Effector memory CD4-positive, alpha-beta T cell (primary cell): Measurements from ENCODE around the gene ZBTB46.

Source experiments
- DNase-seq, 3 donors: peaks; one replicate each; pipeline ENCODE4 v3.0.0-alpha.2; 2020
- H3K27ac ChIP-seq: 2 replicates; pipeline ENCODE4 v1.7.0; 2013; ENCODE audit warnings: mild to moderate bottlenecking, low read length, moderate library complexity; ENCODE audit not compliant: insufficient read depth, poor library complexity, severe bottlenecking
- H3K27me3 ChIP-seq: replicated peaks from 2 replicates; pipeline ENCODE4 v1.7.0; 2013; ENCODE audit warnings: mild to moderate bottlenecking, low read length; ENCODE audit not compliant: insufficient read depth, control insufficient read depth, poor library complexity, severe bottlenecking
- H3K36me3 ChIP-seq: 2 replicates; pipeline ENCODE4 v1.7.0; 2013; ENCODE audit warnings: mild to moderate bottlenecking, low read length, moderate library complexity; ENCODE audit not compliant: control insufficient read depth, insufficient read depth
- H3K4me1 ChIP-seq: 2 replicates; pipeline ENCODE4 v1.7.0; 2013; ENCODE audit warnings: low read length, mild to moderate bottlenecking; ENCODE audit not compliant: control insufficient read depth, insufficient read depth, poor library complexity, severe bottlenecking
- H3K4me3 ChIP-seq: 2 replicates; pipeline ENCODE4 v1.7.0; 2013; ENCODE audit warnings: low read length, low read depth, mild to moderate bottlenecking; ENCODE audit not compliant: insufficient read depth, poor library complexity, severe bottlenecking
- H3K9me3 ChIP-seq: 2 replicates; pipeline ENCODE4 v1.7.0; 2013; ENCODE audit warnings: mild to moderate bottlenecking, low read length, moderate library complexity; ENCODE audit not compliant: control insufficient read depth

Gene ZBTB46

GRCh38 chr20:63814891-63815614 is 16.0 kb downstream of the ZBTB46 start:
- no peak for DNase-seq
- no peaks in the 10 kb centered on the region for H3K36me3 ChIP-seq

GRCh38 chr20:63811491-63811875 is 19.6 kb downstream of the ZBTB46 start:
- Histone ChIP-seq H3K27ac (no peak overlapping the region), H3K4me1 (no peaks in the 10 kb centered on the region), H3K36me3 (no peaks in the 10 kb centered on the region), H3K27me3 (no peaks in the 10 kb centered on the region), H3K9me3 (no peaks in the 10 kb centered on the region), H3K4me3 (no peak overlapping the region)
- no peak for DNase-seq

More at GRCh38 chr20:63814891-63815614, 16.0 kb downstream of the ZBTB46 start:
- no peaks in the 10 kb centered on the region for H3K4me1 ChIP-seq
- H3K27me3 ChIP-seq = no peaks in the 10 kb centered on the region
- no peaks in the 10 kb centered on the region for H3K9me3 ChIP-seq
- no peak overlapping the region for H3K4me3 ChIP-seq
- no peak overlapping the region for H3K27ac ChIP-seq

- no peak for DNase-seq
- H3K27me3 ChIP-seq = no peaks in the 10 kb centered on the region
- no peak overlapping the region for H3K4me3 ChIP-seq
- H3K9me3 ChIP-seq = no peaks in the 10 kb centered on the region
- no peaks in the 10 kb centered on the region for H3K36me3 ChIP-seq
- no peak overlapping the region for H3K27ac ChIP-seq
- no peaks in the 10 kb centered on the region for H3K4me1 ChIP-seq
These were observed 20.2 kb downstream of the ZBTB46 start for GRCh38 chr20:63810730-63811490.

- DNase-seq = no peak
- Histone ChIP-seq H3K27ac (no peak overlapping the region), H3K4me1 (no peaks in the 10 kb centered on the region), H3K27me3 (no peaks in the 10 kb centered on the region), H3K9me3 (no peaks in the 10 kb centered on the region), H3K36me3 (no peaks in the 10 kb centered on the region), H3K4me3 (no peak overlapping the region)
These were observed 21.2 kb downstream of the ZBTB46 start for GRCh38 chr20:63809856-63810255.

- Histone ChIP-seq H3K27me3 (no peaks in the 10 kb centered on the region), H3K9me3 (no peaks in the 10 kb centered on the region), H3K27ac (no peak overlapping the region), H3K36me3 (no peaks in the 10 kb centered on the region), H3K4me3 (no peak overlapping the region), H3K4me1 (no peaks in the 10 kb centered on the region)
- DNase-seq = no peak
These were observed 21.9 kb downstream of the ZBTB46 start for GRCh38 chr20:63808964-63809674.

GRCh38 chr20:63808145-63808724 is 22.8 kb downstream of the ZBTB46 start:
- Histone ChIP-seq H3K9me3 (no peaks in the 10 kb centered on the region), H3K36me3 (no peaks in the 10 kb centered on the region), H3K27ac (no peak overlapping the region), H3K4me3 (no peak overlapping the region), H3K4me1 (no peaks in the 10 kb centered on the region), H3K27me3 (no peaks in the 10 kb centered on the region)
- no peak for DNase-seq

- Histone ChIP-seq H3K27ac (no peak overlapping the region), H3K9me3 (no peaks in the 10 kb centered on the region), H3K4me1 (no peaks in the 10 kb centered on the region)
These were observed 23.4 kb downstream of the ZBTB46 start for GRCh38 chr20:63807654-63808053.

GRCh38 chr20:63804308-63804636 is 26.8 kb downstream of the ZBTB46 start:
- no peak for DNase-seq
- Histone ChIP-seq H3K9me3 (no peaks in the 10 kb centered on the region), H3K4me3 (no peak overlapping the region), H3K4me1 (no peaks in the 10 kb centered on the region), H3K36me3 (no peaks in the 10 kb centered on the region), H3K27ac (no peak overlapping the region), H3K27me3 (no peaks in the 10 kb centered on the region)

More at GRCh38 chr20:63807654-63808053, 23.4 kb downstream of the ZBTB46 start:
- Histone ChIP-seq H3K4me3 (no peak overlapping the region), H3K36me3 (no peaks in the 10 kb centered on the region), H3K27me3 (no peaks in the 10 kb centered on the region)
- DNase-seq = no peak

- H3K36me3 ChIP-seq = no peaks in the 10 kb centered on the region
- H3K9me3 ChIP-seq = no peaks in the 10 kb centered on the region
- H3K27ac ChIP-seq = no peak overlapping the region
- no peak overlapping the region for H3K4me3 ChIP-seq
- no peaks in the 10 kb centered on the region for H3K4me1 ChIP-seq
- H3K27me3 ChIP-seq = no peaks in the 10 kb centered on the region
- DNase-seq = no peak
These were observed 28.4 kb downstream of the ZBTB46 start for GRCh38 chr20:63802469-63803240.
